Measurements from ENCODE around the gene DSE.

DSE gene

DNA sequence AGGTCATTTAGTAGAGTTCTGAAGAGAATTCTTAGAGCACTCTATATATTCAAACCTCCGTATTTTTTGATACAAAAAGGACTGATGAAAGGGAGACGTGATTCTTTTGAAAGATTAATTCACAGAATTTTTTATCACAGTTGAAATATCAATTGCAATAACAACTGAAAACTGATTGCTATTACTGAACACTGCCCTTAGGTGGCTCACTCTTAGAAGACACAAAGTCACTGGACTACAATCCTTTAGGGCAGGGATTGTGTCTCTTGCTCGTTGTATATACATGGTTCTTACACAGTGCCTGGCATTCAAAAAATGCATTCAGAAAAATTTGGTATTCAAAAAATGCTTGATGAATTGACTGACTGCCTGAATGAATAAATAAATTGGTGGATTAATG lies 73.3 kb downstream of the DSE start:
- DNase-seq (no peak), ATAC-seq (replicated peaks) (peak; percentile 68)
- Mint-ChIP-seq H3K36me3 (no peaks in the 10 kb centered on the region), H3K4me3 (no peak overlapping the region), H3K27me3 (no peaks in the 10 kb centered on the region), H3K27ac (no peak overlapping the region), H3K9me3 (no peaks in the 10 kb centered on the region), H3K4me1 (peaks cover 30 to 56% of the 10 kb centered on the region in 2 donors)

GRCh38 chr6:116444575-116444974 lies 73.8 kb downstream of the DSE start:
- H3K9me3 Mint-ChIP-seq: no peaks in the 10 kb centered on the region

DNA sequence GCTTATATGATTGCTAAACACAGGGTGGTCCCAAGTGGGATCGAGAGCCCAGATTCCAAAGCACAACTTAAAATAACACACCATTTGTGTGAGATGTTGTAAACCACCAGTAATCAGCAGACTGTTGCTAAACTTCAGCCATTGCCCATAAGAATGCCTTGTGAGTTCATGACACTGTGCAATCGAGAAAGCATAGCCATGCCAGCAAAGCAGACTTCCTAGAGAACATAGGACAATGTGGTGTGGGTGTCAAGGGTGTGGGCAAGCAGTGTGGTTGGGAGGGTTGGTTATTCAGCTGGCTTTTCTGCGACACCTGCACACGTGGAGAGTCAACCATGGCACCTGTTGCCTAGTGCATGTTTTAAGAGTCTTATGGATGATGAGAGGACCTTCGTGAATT lies 74.4 kb downstream of the DSE start:
- H3K27me3 Mint-ChIP-seq: no peaks in the 10 kb centered on the region
- H3K27ac Mint-ChIP-seq: no peak overlapping the region
- no peak overlapping the region for H3K4me3 Mint-ChIP-seq
- ATAC-seq (replicated peaks): peak in 1 of 2 donors; percentile 16
- H3K4me1 Mint-ChIP-seq: peaks cover 30 to 58% of the 10 kb centered on the region in 2 donors
- DNase-seq: no peak
- H3K9me3 Mint-ChIP-seq: no peaks in the 10 kb centered on the region
- H3K36me3 Mint-ChIP-seq: no peaks in the 10 kb centered on the region

More at GRCh38 chr6:116444575-116444974, 73.8 kb downstream of the DSE start:
- Mint-ChIP-seq H3K36me3 (no peaks in the 10 kb centered on the region), H3K27me3 (no peaks in the 10 kb centered on the region), H3K4me1 (peaks cover 29 to 56% of the 10 kb centered on the region in 2 donors), H3K4me3 (no peak overlapping the region), H3K27ac (no peak overlapping the region)
- ATAC-seq (replicated peaks): no peak
- no peak for DNase-seq

- H3K36me3 Mint-ChIP-seq: no peaks in the 10 kb centered on the region
- DNase-seq (no peak), ATAC-seq (replicated peaks) (peak; percentile 47 to 64)
- H3K4me1 Mint-ChIP-seq: peaks cover 38 to 68% of the 10 kb centered on the region in 2 donors
- no peak overlapping the region for H3K4me3 Mint-ChIP-seq
- H3K9me3 Mint-ChIP-seq: no peaks in the 10 kb centered on the region
- H3K27me3 Mint-ChIP-seq: no peaks in the 10 kb centered on the region
- no peak overlapping the region for H3K27ac Mint-ChIP-seq
Measured at GRCh38 chr6:116446399-116446798, 75.7 kb downstream of the DSE start.

DNA sequence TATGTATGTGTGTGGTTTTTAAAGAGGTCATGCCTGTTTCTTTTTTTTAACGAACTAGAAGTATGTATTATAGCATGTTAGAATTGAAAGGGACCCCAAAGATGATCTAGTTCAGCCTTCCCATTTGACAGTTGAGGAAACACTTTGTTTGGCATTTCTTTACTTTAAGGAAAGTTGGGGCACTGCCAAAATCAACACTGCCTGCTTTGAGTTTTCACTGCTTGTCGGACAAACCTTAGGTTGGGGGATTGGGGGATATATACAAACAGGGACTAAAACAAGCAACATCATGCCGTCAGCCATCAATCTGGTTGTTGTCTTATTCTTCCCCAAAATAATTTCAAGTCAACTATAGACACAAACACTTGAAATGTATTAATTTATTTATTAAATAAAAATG lies 76.3 kb downstream of the DSE start:
- Mint-ChIP-seq H3K4me3 (no peak overlapping the region), H3K4me1 (peaks cover 41 to 67% of the 10 kb centered on the region in 2 donors), H3K9me3 (no peaks in the 10 kb centered on the region), H3K36me3 (no peaks in the 10 kb centered on the region), H3K27me3 (no peaks in the 10 kb centered on the region), H3K27ac (no peak overlapping the region)
- DNase-seq (no peak), ATAC-seq (replicated peaks) (no peak)

DNA sequence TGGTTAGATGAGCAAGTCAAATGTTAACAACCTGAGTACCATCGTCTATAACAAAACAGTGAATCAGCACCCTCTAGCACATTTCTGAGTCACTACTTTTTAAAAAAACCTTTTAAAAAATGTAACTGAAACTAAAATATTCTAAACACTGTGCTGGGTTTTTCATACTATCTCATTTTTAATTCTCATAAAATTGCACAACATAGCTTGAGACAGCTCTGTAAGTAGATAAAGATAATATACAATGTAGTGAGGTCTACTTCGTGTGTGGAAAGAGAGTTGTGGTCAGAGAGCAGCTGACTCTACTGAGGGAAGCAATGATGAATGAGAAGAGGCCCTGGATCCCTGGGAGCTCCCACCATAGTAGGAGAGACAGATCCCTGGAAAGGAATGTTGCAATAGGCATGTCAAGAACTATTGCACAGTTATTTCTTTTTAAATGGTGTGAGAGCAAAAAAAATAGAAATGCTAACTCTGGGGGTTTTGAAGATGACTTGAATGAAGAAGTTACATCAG lies 76.8 kb downstream of the DSE start:
- no peaks in the 10 kb centered on the region for H3K9me3 Mint-ChIP-seq
- no peaks in the 10 kb centered on the region for H3K27me3 Mint-ChIP-seq
- peaks cover 36 to 62% of the 10 kb centered on the region in 2 donors for H3K4me1 Mint-ChIP-seq
- H3K27ac Mint-ChIP-seq: no peak overlapping the region
- DNase-seq: no peak
- no peaks in the 10 kb centered on the region for H3K36me3 Mint-ChIP-seq
- ATAC-seq (replicated peaks): no peak
- H3K4me3 Mint-ChIP-seq: no peak overlapping the region

DNA sequence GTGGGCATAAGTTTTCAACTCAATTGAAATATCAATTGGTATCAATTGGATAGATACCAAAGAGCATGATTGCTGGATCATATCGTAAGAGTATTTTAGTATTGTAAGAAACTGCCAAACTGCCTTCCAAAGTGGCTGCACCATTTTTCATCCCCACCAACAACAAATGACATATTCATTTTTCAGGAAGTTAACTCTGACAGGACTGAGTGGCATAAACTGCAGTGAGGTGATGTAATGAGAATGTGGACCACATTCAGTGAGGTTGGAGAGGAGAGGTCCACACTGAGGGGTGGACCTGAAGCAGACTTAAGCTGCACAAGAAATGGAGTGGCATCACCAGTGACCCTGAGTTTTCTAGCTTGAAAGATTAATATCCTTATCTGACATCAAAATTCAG lies 78.8 kb downstream of the DSE start:
- no peak for ATAC-seq (replicated peaks)
- Mint-ChIP-seq H3K9me3 (no peaks in the 10 kb centered on the region), H3K27ac (no peak overlapping the region), H3K27me3 (no peaks in the 10 kb centered on the region), H3K4me3 (no peak overlapping the region), H3K4me1 (peaks cover 31 to 46% of the 10 kb centered on the region in 2 donors), H3K36me3 (no peaks in the 10 kb centered on the region)
- no peak for DNase-seq

DNA sequence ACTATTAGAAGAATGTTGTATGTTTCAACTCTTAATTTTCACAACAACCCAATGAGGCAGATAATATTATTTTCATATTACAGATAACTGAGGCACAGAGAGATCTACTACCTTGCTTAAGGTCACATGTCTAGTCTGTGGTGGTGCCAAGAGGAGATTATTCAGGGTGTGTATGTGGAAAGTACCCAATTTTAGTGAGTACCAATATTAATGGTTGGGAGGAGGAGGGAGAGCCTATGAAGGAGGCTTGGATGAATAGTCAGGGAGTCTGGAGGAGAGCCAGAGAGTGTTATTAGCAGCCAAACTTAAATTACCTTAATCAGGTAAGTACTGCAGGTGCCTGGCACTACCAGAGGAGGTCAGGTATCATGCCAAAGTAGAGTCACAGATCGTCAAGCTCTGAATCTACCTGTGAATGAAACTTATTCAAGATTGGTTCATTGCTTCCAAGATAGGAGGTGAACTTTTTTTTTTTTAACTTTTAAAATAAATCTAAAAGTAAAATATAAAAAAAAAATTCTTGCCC lies 79.5 kb downstream of the DSE start:
- Mint-ChIP-seq H3K9me3 (no peaks in the 10 kb centered on the region), H3K27ac (no peak overlapping the region), H3K4me1 (peaks cover 25 to 40% of the 10 kb centered on the region in 2 donors), H3K27me3 (no peaks in the 10 kb centered on the region), H3K36me3 (no peaks in the 10 kb centered on the region), H3K4me3 (no peak overlapping the region)
- no peak for DNase-seq
- ATAC-seq (replicated peaks): no peak

GRCh38 chr6:116450769-116451740 lies 80.3 kb downstream of the DSE start:
- peak; percentile 48 for DNase-seq
- peak overlapping the region; percentile 77 for H3K27ac Mint-ChIP-seq
- peak; percentile 95 to 97 for ATAC-seq (replicated peaks)

DNA sequence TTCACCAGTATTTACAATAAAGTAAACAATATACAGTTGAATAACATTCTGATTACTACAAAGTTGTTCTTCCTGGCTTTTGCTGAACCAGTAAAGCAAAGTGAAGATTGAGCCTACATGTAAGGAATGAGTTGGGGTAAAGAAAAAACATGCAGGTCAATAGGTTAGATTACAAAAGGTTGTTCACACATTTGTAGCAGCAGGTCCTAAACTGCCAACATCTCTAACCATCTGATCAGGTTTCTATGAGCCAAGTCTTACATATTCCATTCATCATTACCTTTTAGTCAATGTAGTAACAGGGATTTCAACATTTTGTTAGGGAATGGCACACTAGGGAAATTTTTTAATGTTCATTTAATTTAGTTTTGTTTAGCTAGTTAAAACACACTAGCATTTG lies 81.2 kb downstream of the DSE start:
- no peak for ATAC-seq (replicated peaks)
- no peak overlapping the region for H3K4me3 Mint-ChIP-seq
- H3K27ac Mint-ChIP-seq: no peak overlapping the region
- no peaks in the 10 kb centered on the region for H3K9me3 Mint-ChIP-seq
- no peak for DNase-seq
- H3K36me3 Mint-ChIP-seq: no peaks in the 10 kb centered on the region
- no peaks in the 10 kb centered on the region for H3K27me3 Mint-ChIP-seq
- peaks cover 24 to 34% of the 10 kb centered on the region in 2 donors for H3K4me1 Mint-ChIP-seq

More at GRCh38 chr6:116450769-116451740, 80.3 kb downstream of the DSE start:
- no peaks in the 10 kb centered on the region for H3K36me3 Mint-ChIP-seq
- peak overlapping the region; percentile 30 to 48 for H3K4me3 Mint-ChIP-seq
- H3K27me3 Mint-ChIP-seq: no peaks in the 10 kb centered on the region
- H3K9me3 Mint-ChIP-seq: no peaks in the 10 kb centered on the region
- H3K4me1 Mint-ChIP-seq: peaks cover 24 to 37% of the 10 kb centered on the region in 2 donors

GRCh38 chr6:116452531-116452930 lies 81.8 kb downstream of the DSE start:
- no peak for DNase-seq
- H3K36me3 Mint-ChIP-seq: no peaks in the 10 kb centered on the region
- no peak overlapping the region for H3K27ac Mint-ChIP-seq
- peaks cover 24 to 32% of the 10 kb centered on the region in 2 donors for H3K4me1 Mint-ChIP-seq
- no peak overlapping the region for H3K4me3 Mint-ChIP-seq
- no peaks in the 10 kb centered on the region for H3K27me3 Mint-ChIP-seq
- no peak for ATAC-seq (replicated peaks)
- H3K9me3 Mint-ChIP-seq: no peaks in the 10 kb centered on the region

GRCh38 chr6:116456106-116456505 lies 85.4 kb downstream of the DSE start:
- Mint-ChIP-seq H3K9me3 (no peaks in the 10 kb centered on the region), H3K27ac (no peak overlapping the region), H3K36me3 (no peaks in the 10 kb centered on the region), H3K4me3 (no peak overlapping the region), H3K27me3 (no peaks in the 10 kb centered on the region), H3K4me1 (peaks cover 12 to 13% of the 10 kb centered on the region in 2 donors)
- DNase-seq (no peak), ATAC-seq (replicated peaks) (no peak)

DNA sequence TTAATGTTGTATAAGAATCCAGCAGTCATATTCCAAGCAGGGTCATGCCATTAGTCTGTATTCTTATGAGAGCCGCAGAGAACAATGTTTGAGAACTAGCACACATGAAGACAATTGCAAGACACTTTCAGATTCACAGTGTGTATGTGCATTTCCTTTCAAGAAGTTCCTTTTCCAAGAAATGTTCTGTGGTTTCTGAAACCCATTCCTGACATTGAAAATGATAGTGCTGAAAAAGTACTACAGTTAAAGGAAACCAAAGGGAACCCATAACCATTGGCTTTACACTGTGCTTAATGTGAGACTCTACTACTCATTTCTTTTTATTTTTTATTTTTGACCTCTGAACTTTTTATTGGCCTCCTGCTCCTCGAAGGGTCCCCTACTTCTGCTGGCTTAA lies 86.2 kb downstream of the DSE start:
- no peak overlapping the region for H3K27ac Mint-ChIP-seq
- H3K4me3 Mint-ChIP-seq: no peak overlapping the region
- ATAC-seq (replicated peaks): no peak

DNA sequence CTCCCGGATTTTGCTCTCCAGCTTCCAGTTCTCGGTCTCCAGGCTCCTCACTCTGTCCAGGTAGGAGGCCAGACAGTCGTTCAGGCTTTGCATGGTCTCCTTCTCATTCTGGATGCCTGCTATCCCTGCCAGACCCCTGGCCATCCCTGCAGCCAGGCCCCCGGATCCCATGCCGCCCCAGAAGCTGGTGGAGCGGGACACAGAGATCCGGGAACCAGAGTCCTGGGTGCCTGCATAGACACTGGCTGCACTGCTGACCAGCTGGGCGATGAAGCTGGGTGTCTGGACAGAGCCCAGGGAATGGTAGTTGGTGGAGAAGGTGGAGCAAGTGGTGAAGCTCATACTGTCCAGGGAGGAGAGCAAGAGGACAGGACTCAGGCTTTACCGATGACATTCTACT lies 87.5 kb downstream of the DSE start:
- peaks cover 11 to 19% of the 10 kb centered on the region in 2 donors for H3K4me1 Mint-ChIP-seq
- no peak overlapping the region for H3K4me3 Mint-ChIP-seq
- DNase-seq: no peak
- no peak overlapping the region for H3K27ac Mint-ChIP-seq
- no peaks in the 10 kb centered on the region for H3K9me3 Mint-ChIP-seq
- ATAC-seq (replicated peaks): no peak
- H3K36me3 Mint-ChIP-seq: no peaks in the 10 kb centered on the region
- no peaks in the 10 kb centered on the region for H3K27me3 Mint-ChIP-seq

More for the DNA sequence above, 86.2 kb downstream of the DSE start:
- Mint-ChIP-seq H3K9me3 (no peaks in the 10 kb centered on the region), H3K27me3 (no peaks in the 10 kb centered on the region), H3K4me1 (peaks cover 10 to 12% of the 10 kb centered on the region in 2 donors), H3K36me3 (no peaks in the 10 kb centered on the region)
- DNase-seq: no peak

DNA sequence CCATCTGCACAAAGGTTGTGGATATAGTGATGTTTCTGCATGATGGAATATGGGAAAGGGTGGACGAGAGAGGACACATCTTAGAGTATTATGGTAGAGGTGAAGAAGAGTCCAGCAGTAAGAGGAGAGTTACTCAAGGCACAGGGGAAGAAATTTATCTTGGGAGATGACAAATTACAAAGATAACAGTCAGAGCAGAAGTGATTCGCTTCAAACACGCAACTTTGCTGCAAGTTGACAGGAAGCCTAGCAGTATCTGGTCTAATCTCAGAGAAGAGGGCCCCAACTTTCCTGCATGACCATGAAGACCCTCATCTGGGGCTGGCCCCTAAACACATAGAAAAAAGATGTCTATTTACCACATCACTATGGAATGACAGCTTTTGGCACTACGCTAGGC lies 89.2 kb downstream of the DSE start:
- Mint-ChIP-seq H3K36me3 (no peaks in the 10 kb centered on the region), H3K4me3 (no peak overlapping the region), H3K4me1 (peaks cover 18 to 30% of the 10 kb centered on the region in 2 donors), H3K27me3 (no peaks in the 10 kb centered on the region), H3K27ac (no peak overlapping the region), H3K9me3 (no peaks in the 10 kb centered on the region)
- ATAC-seq (replicated peaks) (no peak), DNase-seq (no peak)
